Heart left ventricle (tissue), 16 donors: ENCODE measurements around the gene GRM8. TPM values are rescaled to one million over a fixed set of nuclear protein-coding genes. Genes with fewer than 3 reads are reported as not detected.

Source experiments
- ATAC-seq, 4 donors: fragments of 200-7000 bp; cut with Tn5 transposase; one replicate each; pipeline ENCODE4 v1.9.1; 2020 to 2022; ENCODE audit warnings: moderate library complexity in 4 of 4, mild to moderate bottlenecking in 3 of 4, moderate number of reproducible peaks in 1 of 4
- DNase-seq, 5 donors: peaks; one replicate each; pipeline ENCODE4 v3.0.0-alpha.2; 2020
- H3K27ac ChIP-seq, 12 donors: fragments of 200-600 bp; sonication (generic) in 4 of 12; one replicate each; pipeline versions ENCODE4 v1.5.0 to v1.8.0; 2016 to 2022; ENCODE audit warnings: mild to moderate bottlenecking in 2 of 12
- H3K27me3 ChIP-seq, 9 donors: fragments of 200-600 bp; sonication (generic) in 2 of 9; one replicate each; pipeline versions ENCODE4 v1.5.1 to v1.8.0; 2016 to 2022; ENCODE audit warnings: mild to moderate bottlenecking in 3 of 9
- H3K36me3 ChIP-seq, 9 donors: fragments of 200-600 bp; sonication (generic) in 2 of 9; one replicate each; pipeline versions ENCODE4 v1.5.0 to v1.8.0; 2018 to 2022; ENCODE audit warnings: mild to moderate bottlenecking in 2 of 9
- H3K4me1 ChIP-seq, 12 donors: fragments of 200-600 bp; sonication (generic) in 4 of 12; one replicate each; pipeline versions ENCODE4 v1.5.0 to v1.8.0; 2016 to 2022; ENCODE audit warnings: mild to moderate bottlenecking in 3 of 12
- H3K4me3 ChIP-seq, 12 donors: fragments of 200-600 bp; sonication (generic) in 4 of 12; one replicate each; pipeline versions ENCODE4 v1.5.0 to v1.8.0; 2017 to 2022; ENCODE audit warnings: mild to moderate bottlenecking in 9 of 12, moderate library complexity in 4 of 12
- H3K9me3 ChIP-seq, 12 donors: fragments of 200-600 bp; sonication (generic) in 4 of 12; one replicate each; pipeline versions ENCODE4 v1.5.0 to v1.8.0; 2016 to 2022; ENCODE audit warnings: mild to moderate bottlenecking in 1 of 12
- CTCF ChIP-seq, 12 donors: fragments of 200-600 bp; sonication (generic) in 4 of 12; IDR thresholded peaks; one replicate each; pipeline versions ENCODE4 v1.5.0 to v1.8.0; 2018 to 2022; ENCODE audit warnings: antibody characterized with exemption in 12 of 12, mild to moderate bottlenecking in 5 of 12
- POLR2A ChIP-seq, 2 donors: fragments of 450-650 bp; IDR thresholded peaks; one replicate each; pipeline ENCODE4 v1.6.1; 2017; ENCODE audit warnings: antibody characterized with exemption in 2 of 2, mild to moderate bottlenecking in 2 of 2, moderate library complexity in 2 of 2
- WGBS, 4 donors: extraction: QIAGEN DNeasy Blood & Tissue Kit in 2 of 4; methylation state at CpG; one replicate each; pipeline versions ENCODE4 v1.1.5 to v1.1.7; 2013 to 2018; 5-methylcytosine and 5-hydroxymethylcytosine counted together
- intact Hi-C, 10 donors: fragments of 100-400 bp; cut with DNase I; formaldehyde crosslinking; loops; one replicate each; pipeline versions ENCODE4 v1.11.1 to v1.14.2; 2022
- long read RNA-seq, 3 donors: library from polyadenylated mRNA; unstranded; transcript quantifications; one replicate each; pipeline ENCODE4 v2.0.0, GENCODE V29; 2020 to 2021
- polyA plus RNA-seq, 2 donors: library from polyadenylated mRNA; stranded (reverse); fragments of 200-250 nt; gene quantifications; one replicate each; pipeline ENCODE4 v1.2.3, GENCODE V29; 2013
- total RNA-seq, 9 donors: library from RNA; depleted of rRNA in 2 of 9; stranded (reverse); fragments of >200 nt in 2 of 9; fragmentation: NEBNext Ultra II Directional in 3 of 9; extraction: Animal tissue kit (Norgen Biotek cat#: 25700) in 3 of 9; gene quantifications; one replicate each; pipeline versions ENCODE4 v1.1.0 to v1.2.4, GENCODE V29; 2016 to 2023
- donor health status: ischemic (EF 13 %, LVEDD 7.1; RV severe dilation, severe dysfunction).
- donor health status: healthy with polysubstance abuse.
- donor health status: DM: no; HTN: yes; CAD: no.
- donor health status: DM: no; HTN: no; CAD: no.
- donor health status: ischemic (EF 25% LVEDD 6.9; RV normal size, moderate dysfunction).
- donor health status: ischemic (EF 25% LVEDD 5.7; RV mildly dilated, moderate dysfunction).
- donor health status: healthy.
- donor health status: DM: yes; HTN: yes; CAD: no.
- donor health status: ischemic (EF 35%, LVEDD 5.7; RV mildly dilated, moderate dysfunction).
- donor health status: nonischemic (EF 11% LVEDD 7.7; RV severe dilation, severe dysfunction).
- donor health status: DM: yes; HTN: yes; CAD: no.
- donor health status: PGD.
- donor health status: ischemic (EF 29% LVEDD 5.4; RV normal size, mild dysfunction).
- donor health status: nonischemic (EF 23%, LVEDD 6.1; RV moderate dilation, normal function).

The GRM8 gene
- total RNA-seq (under 1 TPM in 4 of 9 donors, not detected in 5; 0.21 to 0.75 (median 0.49) TPM), polyA plus RNA-seq (under 1 TPM; 0.24 to 0.30 TPM)
- long read RNA-seq, donor 1, partial matches to known transcripts = 0 of 1 reads
- long read RNA-seq, donor 1, other reads (novel, unspliced or antisense) = 1 of 1 reads
- long read RNA-seq, donor 2 = 0 reads
- long read RNA-seq, donor 3 = 0 reads

- Histone ChIP-seq H3K9me3 (no peaks in the 10 kb centered on the region), H3K36me3 (no peaks in the 10 kb centered on the region), H3K27ac (peak within 1 kb of the TSS in 1 of 12 donors; percentile 19), H3K4me3 (peak within 1 kb of the TSS; percentile 50 to 78 (median 68)), H3K4me1 (peaks cover 0 to 32% (median 20%) of the 10 kb centered on the region in 12 donors), H3K27me3 (peaks cover 13 to 89% (median 41%) of the 10 kb centered on the region in 9 donors)
- intact Hi-C loops = loop anchor here in 5 of 10 donors (5.0 to 10.0 kb wide), 5 partner anchors 146 to 451 kb away; no protein-coding TSS in a partner anchor
- 0 to 1% (median 1%) methylated on average over 33 to 62 of the region's 62 CpGs for WGBS, 4 donors
- no peak for TF ChIP-seq CTCF (IDR thresholded peaks at IDR 0.05)
- TF ChIP-seq POLR2A (IDR thresholded peaks at IDR 0.05) = no peak
- DNase-seq (peak in 4 of 5 donors; percentile 14 to 65 (median 34)), ATAC-seq (peak in 3 of 4 donors; percentile 38 to 78 (median 42))
These were observed at the start of gene GRM8 for GRCh38 chr7:127252778-127253280. TSS of gene GRM8 (minus strand) at chr7:127252941.

GRCh38 chr7:127290801-127291361 is 38.1 kb upstream of the GRM8 start:
- no peak for ATAC-seq
- TF ChIP-seq CTCF (IDR thresholded peaks at IDR 0.05) (no peak), POLR2A (IDR thresholded peaks at IDR 0.05) (no peak)
- WGBS, 4 donors = 73 to 83% (median 83%) methylated on average over 1 of the region's 1 CpG
- Histone ChIP-seq H3K4me3 (no peak overlapping the region), H3K36me3 (no peaks in the 10 kb centered on the region), H3K9me3 (no peaks in the 10 kb centered on the region), H3K4me1 (no peaks in the 10 kb centered on the region), H3K27me3 (peaks cover 0 to 4% (median 0%) of the 10 kb centered on the region in 9 donors), H3K27ac (no peak overlapping the region)
- intact Hi-C loops = no loop called here
- no peak for DNase-seq

- Histone ChIP-seq H3K9me3 (no peaks in the 10 kb centered on the region), H3K36me3 (no peaks in the 10 kb centered on the region), H3K4me1 (no peaks in the 10 kb centered on the region), H3K4me3 (no peak overlapping the region), H3K27ac (no peak overlapping the region), H3K27me3 (peaks cover 0 to 4% (median 0%) of the 10 kb centered on the region in 9 donors)
- WGBS, 4 donors = 64 to 76% (median 68%) methylated on average over 5 of the region's 5 CpGs
- intact Hi-C loops = no loop called here
- no peak for TF ChIP-seq CTCF (IDR thresholded peaks at IDR 0.05)
- no peak for DNase-seq
- ATAC-seq = no peak
These were observed 37.4 kb upstream of the GRM8 start for GRCh38 chr7:127290116-127290655.

- no peak overlapping the region for H3K4me3 ChIP-seq
- WGBS, 4 donors = 75 to 81% (median 78%) methylated on average over 6 of the region's 6 CpGs
- intact Hi-C loops = no loop called here
- peaks cover 0 to 4% (median 0%) of the 10 kb centered on the region in 9 donors for H3K27me3 ChIP-seq
- H3K36me3 ChIP-seq = no peaks in the 10 kb centered on the region
- no peaks in the 10 kb centered on the region for H3K4me1 ChIP-seq
- no peak overlapping the region for H3K27ac ChIP-seq
- ATAC-seq = no peak
- no peak for DNase-seq
- H3K9me3 ChIP-seq = no peaks in the 10 kb centered on the region
- TF ChIP-seq POLR2A (IDR thresholded peaks at IDR 0.05) (no peak), CTCF (IDR thresholded peaks at IDR 0.05) (no peak)
These were observed 34.4 kb upstream of the GRM8 start for GRCh38 chr7:127287133-127287532.
